Stimulated activated CD4-positive, alpha-beta T cell treated with anti-CD3 and anti-CD28 coated beads, Interleukin-1b, Interleukin-23, amount 100 ng/mL, for 48 hours (primary cell): ENCODE measurements around the gene BTBD6.

Source experiments
- DNase-seq: peaks from one replicate; pipeline ENCODE4 v3.0.0-alpha.2; 2020

Gene BTBD6

DNA sequence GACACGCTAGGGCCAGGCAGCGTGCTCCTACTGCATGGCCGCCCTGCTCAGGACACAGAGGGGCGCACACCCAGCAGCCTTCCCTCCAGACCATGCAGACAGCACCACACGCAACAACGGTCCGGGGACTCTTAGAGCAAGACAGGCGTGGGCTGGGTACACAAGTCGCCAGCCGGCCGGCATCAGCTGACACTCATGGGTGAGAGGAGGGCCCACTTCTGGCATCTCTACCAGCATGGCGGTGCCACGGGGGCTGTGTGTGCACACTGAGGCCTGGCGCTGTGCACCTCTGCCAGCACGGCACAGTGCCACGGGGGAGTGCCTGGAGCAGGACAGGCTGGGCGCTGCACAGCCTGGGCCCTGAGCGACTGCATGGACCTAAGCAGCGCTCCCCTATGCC is 6.7 kb upstream of the BTBD6 start:
- DNase-seq, result no peak

DNA sequence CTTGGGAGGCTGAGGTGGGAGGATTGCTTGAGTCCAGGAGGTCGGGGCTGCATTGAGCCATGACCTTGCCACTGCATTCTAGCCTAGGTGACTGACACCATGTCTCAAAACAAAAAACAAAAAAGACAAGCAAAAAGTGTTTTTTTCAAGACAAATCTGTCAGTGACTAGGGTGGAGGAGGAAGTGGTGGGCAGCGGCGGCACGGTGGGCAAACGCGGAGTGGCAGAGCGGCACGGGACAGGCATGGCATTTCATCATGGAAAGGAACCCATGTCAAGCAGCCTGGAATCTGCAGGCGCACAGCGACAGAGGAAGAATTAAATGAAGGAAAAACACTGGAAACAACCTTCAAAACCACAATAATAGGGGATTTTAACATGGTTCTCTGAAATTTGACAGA is 4.0 kb upstream of the BTBD6 start:
- DNase-seq, result no peak

- DNase-seq, result no peak
These were observed 1.3 kb upstream of the BTBD6 start for GRCh38 chr14:105247026-105247425.

- DNase-seq, result no peak
These were observed 492 bp upstream of the BTBD6 start for GRCh38 chr14:105247715-105248367.

DNA sequence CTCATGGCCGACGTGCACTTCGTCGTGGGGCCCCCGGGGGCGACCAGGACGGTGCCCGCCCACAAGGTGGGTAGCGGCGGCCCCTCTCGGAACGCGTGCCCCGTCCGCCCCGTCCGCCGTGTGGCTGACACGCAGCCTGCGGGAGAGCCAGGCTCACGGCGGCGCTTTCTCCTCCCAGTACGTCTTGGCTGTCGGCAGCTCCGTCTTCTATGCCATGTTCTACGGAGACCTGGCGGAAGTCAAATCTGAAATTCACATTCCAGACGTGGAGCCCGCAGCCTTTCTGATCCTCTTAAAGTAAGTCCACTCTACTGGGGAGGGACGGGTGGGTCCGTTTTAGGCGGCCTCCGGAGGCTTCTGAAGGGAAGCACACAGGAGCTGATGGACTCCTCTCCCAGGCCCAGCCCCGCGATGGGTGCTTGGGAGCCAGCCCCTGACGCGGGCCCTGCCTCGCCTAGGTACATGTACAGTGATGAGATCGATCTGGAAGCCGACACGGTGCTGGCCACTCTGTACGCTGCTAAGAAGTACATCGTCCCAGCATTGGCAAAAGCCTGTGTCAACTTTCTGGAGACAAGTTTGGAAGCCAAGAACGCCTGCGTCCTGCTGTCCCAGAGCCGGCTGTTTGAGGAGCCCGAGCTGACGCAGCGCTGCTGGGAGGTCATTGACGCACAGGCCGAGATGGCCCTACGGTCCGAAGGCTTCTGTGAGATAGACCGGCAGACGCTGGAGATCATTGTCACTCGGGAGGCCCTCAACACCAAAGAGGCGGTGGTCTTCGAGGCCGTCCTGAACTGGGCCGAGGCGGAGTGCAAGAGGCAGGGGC is 1.1 kb downstream of the BTBD6 start:
- no peak for DNase-seq

DNA sequence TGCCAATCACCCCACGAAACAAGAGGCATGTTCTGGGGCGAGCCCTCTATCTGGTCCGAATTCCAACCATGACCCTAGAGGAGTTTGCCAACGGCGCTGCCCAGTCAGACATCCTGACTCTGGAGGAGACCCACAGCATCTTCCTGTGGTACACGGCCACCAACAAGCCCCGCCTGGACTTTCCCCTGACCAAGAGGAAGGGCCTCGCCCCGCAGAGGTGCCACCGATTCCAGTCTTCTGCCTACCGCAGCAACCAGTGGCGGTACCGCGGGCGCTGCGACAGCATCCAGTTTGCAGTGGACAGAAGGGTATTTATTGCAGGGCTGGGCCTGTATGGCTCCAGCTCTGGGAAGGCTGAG is 1.7 kb downstream of the BTBD6 start:
- no peak for DNase-seq

DNA sequence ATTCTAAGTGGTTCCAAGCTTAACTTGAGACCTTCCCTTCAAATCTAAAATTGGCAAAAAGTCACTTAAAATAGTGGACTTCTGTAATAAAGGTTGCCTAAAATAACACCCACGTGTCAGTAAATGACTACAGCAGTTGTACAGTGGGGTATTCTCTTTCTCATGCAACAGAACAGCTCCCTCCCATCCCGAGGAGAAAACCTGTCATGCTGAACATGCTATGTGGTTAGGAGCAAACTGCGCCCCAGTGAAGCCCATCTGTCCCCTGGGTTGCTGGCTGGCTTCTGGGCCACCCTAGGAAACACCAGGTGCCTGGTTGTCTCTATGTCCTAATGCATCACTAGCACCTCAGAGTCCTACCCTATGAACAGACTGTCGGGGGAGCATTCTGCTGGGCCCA is 2.7 kb downstream of the BTBD6 start:
- DNase-seq, result no peak

- no peak for DNase-seq
These were observed 3.6 kb downstream of the BTBD6 start for GRCh38 chr14:105251920-105252319.

DNA sequence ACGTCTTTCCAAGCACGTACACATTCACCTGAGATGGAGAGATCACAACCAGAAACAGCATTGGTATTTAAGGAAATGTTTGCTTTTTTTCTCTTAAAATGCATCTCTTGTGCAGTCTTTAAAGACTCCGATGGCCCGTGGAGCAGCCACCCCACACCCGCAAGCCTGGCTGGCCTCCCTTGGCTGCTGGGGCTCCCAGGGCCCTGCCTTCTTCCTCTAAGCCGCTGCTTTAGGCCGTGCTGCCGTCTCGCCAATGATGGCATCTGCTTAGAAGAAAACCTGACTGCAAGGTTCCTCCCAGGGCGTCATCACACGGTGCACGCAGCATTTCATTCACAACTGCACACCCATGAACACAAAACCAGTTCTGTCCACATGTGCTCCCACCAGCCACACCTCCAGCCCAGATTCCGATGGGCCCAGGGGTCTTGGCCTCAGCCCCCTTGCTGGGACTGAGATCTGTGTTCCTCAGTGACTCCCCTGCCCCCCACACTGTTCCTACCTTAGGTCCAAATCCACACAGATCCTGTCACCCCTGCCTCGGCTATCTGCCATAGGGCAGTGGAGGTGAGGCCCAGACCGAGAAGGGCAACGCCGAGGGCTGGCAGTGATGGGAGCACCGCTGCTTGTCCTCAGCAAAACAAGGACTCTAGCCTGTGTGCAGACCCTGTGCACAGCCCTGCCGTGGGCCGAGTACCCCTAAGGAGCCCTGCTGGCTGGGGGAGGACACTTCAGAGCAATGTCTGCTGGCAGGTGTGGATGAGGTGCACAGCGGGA is 4.4 kb downstream of the BTBD6 start:
- no peak for DNase-seq

DNA sequence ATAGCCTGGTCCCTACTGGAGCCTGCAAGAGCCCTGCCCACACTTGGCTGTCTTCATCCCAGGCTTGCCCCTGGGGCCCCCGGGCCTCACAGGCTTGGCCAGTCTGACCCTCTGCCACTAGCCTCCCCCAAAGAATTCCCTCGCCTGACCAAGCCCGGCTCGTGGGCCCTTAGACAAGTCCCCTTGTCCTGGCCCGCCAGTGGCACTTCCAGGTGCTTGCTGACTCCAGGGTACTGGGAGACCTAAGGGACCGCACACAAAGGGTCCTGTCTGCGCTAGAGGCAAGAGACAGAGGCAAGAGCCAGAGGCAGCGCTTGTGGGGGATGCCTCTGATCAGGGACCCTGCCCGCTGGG is 5.0 kb downstream of the BTBD6 start:
- no peak for DNase-seq

GRCh38 chr14:105255021-105255507 is 6.7 kb downstream of the BTBD6 start:
- no peak for DNase-seq

GRCh38 chr14:105256292-105256960 is 8.1 kb downstream of the BTBD6 start:
- DNase-seq, result no peak

GRCh38 chr14:105257464-105257863 is 9.1 kb downstream of the BTBD6 start:
- no peak for DNase-seq

DNA sequence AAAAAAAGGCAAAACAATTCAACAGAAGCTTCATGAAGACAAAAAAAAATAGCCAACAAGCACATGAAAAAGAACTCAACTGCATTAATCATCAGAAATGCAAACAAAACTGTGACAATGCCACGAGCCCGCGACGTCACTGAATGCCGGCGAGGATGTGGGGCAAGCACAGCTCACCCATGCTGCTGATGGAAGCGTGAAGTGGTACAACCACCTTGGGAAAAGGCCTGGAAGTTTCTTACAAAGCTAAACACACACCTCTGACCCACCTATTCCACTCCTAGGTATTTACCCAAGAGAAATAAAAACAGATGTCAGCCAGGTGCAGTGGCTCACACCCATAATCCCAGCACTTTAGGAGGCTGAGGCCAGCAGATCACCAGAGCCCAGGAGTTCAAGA is 10.5 kb downstream of the BTBD6 start:
- DNase-seq, result no peak

GRCh38 chr14:105260959-105261358 is 12.6 kb downstream of the BTBD6 start:
- DNase-seq, result no peak

DNA sequence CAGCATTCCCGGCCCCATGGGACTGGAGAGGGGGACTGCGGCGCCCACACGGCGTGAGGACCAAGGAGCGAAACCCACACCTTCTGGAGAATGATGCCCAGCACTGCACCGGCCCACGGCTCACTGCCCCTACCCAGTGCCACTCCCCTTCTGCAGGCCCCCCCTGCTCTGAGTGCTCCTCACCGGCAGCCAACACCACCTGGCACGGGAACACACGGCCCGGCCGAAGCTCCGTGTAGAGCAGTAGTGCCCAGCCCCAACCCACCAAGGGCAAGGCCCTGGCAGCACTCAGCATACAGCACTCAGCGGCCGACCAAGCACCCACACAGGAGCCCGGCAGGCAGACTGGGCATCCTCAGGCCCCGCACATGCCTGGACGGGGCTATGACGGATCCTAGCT is 13.4 kb downstream of the BTBD6 start:
- no peak for DNase-seq

GRCh38 chr14:105267820-105268548 is 19.7 kb downstream of the BTBD6 start:
- no peak for DNase-seq

DNA sequence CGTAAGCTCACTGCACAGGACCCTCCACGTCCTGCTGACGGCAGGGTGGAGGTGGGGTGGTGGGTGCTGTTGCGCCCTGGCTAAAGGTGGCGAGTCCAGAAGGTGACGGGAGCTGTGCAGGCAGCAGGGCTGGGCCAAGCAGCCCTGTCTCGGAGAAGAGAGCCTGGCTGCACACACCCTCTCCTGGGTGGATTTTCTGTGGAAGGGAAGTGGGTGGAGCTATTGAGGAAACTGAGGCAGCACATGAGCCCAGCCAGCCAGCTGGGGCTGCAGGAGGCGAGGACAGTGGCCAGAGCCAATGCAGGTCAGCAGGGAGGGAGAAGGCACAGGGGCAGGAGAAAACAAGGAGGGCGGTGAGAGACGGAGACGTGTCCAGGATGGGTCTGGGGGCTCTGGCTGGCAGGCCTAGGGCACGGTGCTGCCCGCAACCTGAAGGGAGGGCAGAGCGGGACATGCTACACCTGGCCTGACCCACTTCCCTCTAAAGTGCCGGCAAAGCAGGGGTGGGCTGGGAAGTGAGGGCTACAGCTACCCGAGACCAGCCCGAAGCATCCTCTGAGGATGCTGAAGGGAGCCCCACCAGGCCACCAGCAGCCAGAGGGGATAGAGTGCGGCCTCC is 20.5 kb downstream of the BTBD6 start:
- no peak for DNase-seq

GRCh38 chr14:105269405-105269804 is 21.1 kb downstream of the BTBD6 start:
- no peak for DNase-seq

- DNase-seq, result no peak
These were observed 23.0 kb downstream of the BTBD6 start for GRCh38 chr14:105271224-105271890.

- DNase-seq, result no peak
These were observed 24.3 kb downstream of the BTBD6 start for GRCh38 chr14:105272623-105273022.

- DNase-seq, result no peak
These were observed 24.7 kb downstream of the BTBD6 start for GRCh38 chr14:105273062-105273461.
